BE2C (cell line): Measurements from ENCODE around the gene GLRX5.

Experiments
- DNase-seq: peaks from one replicate; pipeline ENCODE4 v3.0.0-alpha.2; 2020
- H3K27me3 ChIP-seq: fragments of 250-450 bp; sonication (Bioruptor Pico); 2 replicates; pipeline ENCODE4 v1.5.1; 2020; ENCODE audit warnings: mild to moderate bottlenecking
- H3K36me3 ChIP-seq: fragments of 250-450 bp; sonication (Bioruptor Pico); 2 replicates; pipeline ENCODE4 v1.5.1; 2020; ENCODE audit warnings: mild to moderate bottlenecking
- H3K4me1 ChIP-seq: fragments of 250-450 bp; sonication (Bioruptor Pico); 2 replicates; pipeline ENCODE4 v1.5.1; 2020
- H3K4me3 ChIP-seq: 2 replicates; pipeline ENCODE4 v1.5.1; 2011; ENCODE audit warnings: low read depth, low read length
- H3K9me3 ChIP-seq: fragments of 250-450 bp; sonication (Bioruptor Pico); 2 replicates; pipeline ENCODE4 v1.5.1; 2020
- TF ChIP-seq, protein P1 (sequence below): IDR thresholded peaks from 2 replicates; pipeline ENCODE4 v1.5.1; 2012; ENCODE audit warnings: mild to moderate bottlenecking, low read depth, low read length

Gene GLRX5

GRCh38 chr14:95502381-95502950, 32.4 kb upstream of the GLRX5 start:
- Histone ChIP-seq H3K36me3 (no peaks in the 10 kb centered on the region), H3K9me3 (no peaks in the 10 kb centered on the region), H3K4me1 (peaks cover 34% of the 10 kb centered on the region), H3K4me3 (no peak overlapping the region), H3K27me3 (no peaks in the 10 kb centered on the region)
- peak; percentile 40 for DNase-seq
- TF ChIP-seq, protein P1, sequence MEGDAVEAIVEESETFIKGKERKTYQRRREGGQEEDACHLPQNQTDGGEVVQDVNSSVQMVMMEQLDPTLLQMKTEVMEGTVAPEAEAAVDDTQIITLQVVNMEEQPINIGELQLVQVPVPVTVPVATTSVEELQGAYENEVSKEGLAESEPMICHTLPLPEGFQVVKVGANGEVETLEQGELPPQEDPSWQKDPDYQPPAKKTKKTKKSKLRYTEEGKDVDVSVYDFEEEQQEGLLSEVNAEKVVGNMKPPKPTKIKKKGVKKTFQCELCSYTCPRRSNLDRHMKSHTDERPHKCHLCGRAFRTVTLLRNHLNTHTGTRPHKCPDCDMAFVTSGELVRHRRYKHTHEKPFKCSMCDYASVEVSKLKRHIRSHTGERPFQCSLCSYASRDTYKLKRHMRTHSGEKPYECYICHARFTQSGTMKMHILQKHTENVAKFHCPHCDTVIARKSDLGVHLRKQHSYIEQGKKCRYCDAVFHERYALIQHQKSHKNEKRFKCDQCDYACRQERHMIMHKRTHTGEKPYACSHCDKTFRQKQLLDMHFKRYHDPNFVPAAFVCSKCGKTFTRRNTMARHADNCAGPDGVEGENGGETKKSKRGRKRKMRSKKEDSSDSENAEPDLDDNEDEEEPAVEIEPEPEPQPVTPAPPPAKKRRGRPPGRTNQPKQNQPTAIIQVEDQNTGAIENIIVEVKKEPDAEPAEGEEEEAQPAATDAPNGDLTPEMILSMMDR = no peak

- H3K36me3 ChIP-seq = no peaks in the 10 kb centered on the region
- TF ChIP-seq, protein P1 = no peak
- H3K9me3 ChIP-seq = no peaks in the 10 kb centered on the region
- no peak overlapping the region for H3K4me3 ChIP-seq
- no peak for DNase-seq
- H3K4me1 ChIP-seq = peaks cover 42% of the 10 kb centered on the region
- H3K27me3 ChIP-seq = no peaks in the 10 kb centered on the region
Measured at GRCh38 chr14:95503365-95504134, 31.3 kb upstream of the GLRX5 start.

- no peaks in the 10 kb centered on the region for H3K36me3 ChIP-seq
- peaks cover 41% of the 10 kb centered on the region for H3K4me1 ChIP-seq
- H3K9me3 ChIP-seq = no peaks in the 10 kb centered on the region
- no peak overlapping the region for H3K4me3 ChIP-seq
- TF ChIP-seq, protein P1 = no peak
- DNase-seq = no peak
- no peaks in the 10 kb centered on the region for H3K27me3 ChIP-seq
Measured at GRCh38 chr14:95504135-95505029, 30.5 kb upstream of the GLRX5 start.

DNA sequence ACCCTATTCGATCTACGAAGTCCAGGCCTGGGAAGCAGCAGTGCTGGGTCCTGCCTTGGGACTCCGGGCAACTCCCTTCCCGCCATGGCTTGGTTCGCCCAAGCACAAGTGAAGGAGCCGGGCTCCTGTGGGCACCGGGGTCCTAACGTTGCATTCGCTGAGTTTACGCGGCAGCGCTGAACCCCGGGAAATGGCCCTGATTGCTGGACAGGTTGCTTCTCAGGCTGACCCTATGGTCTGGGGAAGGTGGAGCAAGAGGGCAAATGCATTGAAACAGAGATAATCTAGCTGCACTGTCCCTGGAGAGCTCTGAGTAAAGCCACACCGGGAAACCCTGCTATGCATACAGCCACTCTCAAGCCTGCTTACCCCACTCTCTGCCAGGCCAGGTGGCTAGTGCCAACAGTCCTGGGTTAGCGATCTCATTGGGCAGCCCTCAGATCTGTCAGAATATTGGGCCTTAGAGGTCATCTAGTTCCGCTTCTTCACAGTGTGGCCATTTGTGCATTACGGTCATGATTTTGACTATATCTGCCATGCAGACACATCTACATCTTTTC, 29.7 kb upstream of the GLRX5 start:
- TF ChIP-seq, protein P1 = no peak

DNA sequence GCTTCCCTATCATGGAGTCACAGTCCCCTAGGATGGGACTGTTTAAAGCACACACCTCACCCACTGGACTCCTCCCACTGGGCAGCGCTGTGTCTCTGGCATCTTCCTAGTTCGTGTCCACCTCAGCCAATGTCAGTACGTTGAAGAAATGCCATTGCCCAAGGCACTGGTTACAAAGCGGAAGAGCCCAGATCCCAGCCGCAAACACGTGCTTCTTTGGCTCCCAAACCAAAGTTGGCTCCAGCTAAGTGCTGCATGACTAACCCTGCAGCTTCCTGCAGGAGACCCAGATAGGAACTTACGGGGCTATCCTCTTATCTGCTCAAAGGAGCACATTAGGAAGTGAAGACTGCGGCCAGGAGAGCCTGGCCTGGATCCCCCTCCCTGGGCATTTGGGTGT, 27.7 kb upstream of the GLRX5 start:
- H3K27me3 ChIP-seq = no peaks in the 10 kb centered on the region
- TF ChIP-seq, protein P1 = no peak
- DNase-seq = peak; percentile 76
- no peaks in the 10 kb centered on the region for H3K9me3 ChIP-seq
- H3K4me1 ChIP-seq = peaks cover 41% of the 10 kb centered on the region
- H3K36me3 ChIP-seq = no peaks in the 10 kb centered on the region
- no peak overlapping the region for H3K4me3 ChIP-seq

More for the DNA sequence above, 29.7 kb upstream of the GLRX5 start:
- Histone ChIP-seq H3K36me3 (no peaks in the 10 kb centered on the region), H3K4me1 (peaks cover 41% of the 10 kb centered on the region), H3K4me3 (no peak overlapping the region), H3K9me3 (no peaks in the 10 kb centered on the region), H3K27me3 (no peaks in the 10 kb centered on the region)
- DNase-seq = no peak
